Measurements from ENCODE around the gene IRS1. TPM values are rescaled to one million over a fixed set of nuclear protein-coding genes. Genes with fewer than 3 reads are reported as not detected.
A peak's percentile ranks its signal among the peaks of the same experiment; 100 is the strongest.

Gene IRS1
- total RNA-seq, 6 experiments from 2014 or later: 9.0 to 24.4 (median 15.8) TPM

- ATAC-seq (no peak), DNase-seq (no peak)
- TF ChIP-seq, protein P1, sequence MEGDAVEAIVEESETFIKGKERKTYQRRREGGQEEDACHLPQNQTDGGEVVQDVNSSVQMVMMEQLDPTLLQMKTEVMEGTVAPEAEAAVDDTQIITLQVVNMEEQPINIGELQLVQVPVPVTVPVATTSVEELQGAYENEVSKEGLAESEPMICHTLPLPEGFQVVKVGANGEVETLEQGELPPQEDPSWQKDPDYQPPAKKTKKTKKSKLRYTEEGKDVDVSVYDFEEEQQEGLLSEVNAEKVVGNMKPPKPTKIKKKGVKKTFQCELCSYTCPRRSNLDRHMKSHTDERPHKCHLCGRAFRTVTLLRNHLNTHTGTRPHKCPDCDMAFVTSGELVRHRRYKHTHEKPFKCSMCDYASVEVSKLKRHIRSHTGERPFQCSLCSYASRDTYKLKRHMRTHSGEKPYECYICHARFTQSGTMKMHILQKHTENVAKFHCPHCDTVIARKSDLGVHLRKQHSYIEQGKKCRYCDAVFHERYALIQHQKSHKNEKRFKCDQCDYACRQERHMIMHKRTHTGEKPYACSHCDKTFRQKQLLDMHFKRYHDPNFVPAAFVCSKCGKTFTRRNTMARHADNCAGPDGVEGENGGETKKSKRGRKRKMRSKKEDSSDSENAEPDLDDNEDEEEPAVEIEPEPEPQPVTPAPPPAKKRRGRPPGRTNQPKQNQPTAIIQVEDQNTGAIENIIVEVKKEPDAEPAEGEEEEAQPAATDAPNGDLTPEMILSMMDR (IDR thresholded peaks at IDR 0.05): no peak
- no peak for TF ChIP-seq POLR2A (IDR thresholded peaks at IDR 0.05)
- H3K27me3 ChIP-seq: no peaks in the 10 kb centered on the region
- peaks cover 0 to 5% (median 0%) of the 10 kb centered on the region in 4 donors for H3K4me1 ChIP-seq
- 49% methylated on average over 2 of the region's 2 CpGs for WGBS (ENCODE audit: insufficient coverage, low coverage, low lambda C conversion rate, missing lambda C conversion rate)
- H3K4me3 ChIP-seq: no peak overlapping the region
- no peaks in the 10 kb centered on the region for H3K9me3 ChIP-seq
- H3K27ac ChIP-seq: no peak overlapping the region
- intact Hi-C loops (cut with DNase I): no loop called here
- no peaks in the 10 kb centered on the region for H3K36me3 ChIP-seq
Observed at GRCh38 chr2:226691255-226691654, 108.4 kb downstream of the IRS1 start.

- no peaks in the 10 kb centered on the region for H3K27me3 ChIP-seq
- ATAC-seq (peak in 1 of 4 donors; percentile 12), DNase-seq (no peak)
- TF ChIP-seq POLR2A (IDR thresholded peaks at IDR 0.05): no peak
- TF ChIP-seq, protein P1 (IDR thresholded peaks at IDR 0.05): no peak
- no peak overlapping the region for H3K4me3 ChIP-seq
- 35% methylated on average over 4 of the region's 4 CpGs for WGBS (ENCODE audit: insufficient coverage, low coverage, low lambda C conversion rate, missing lambda C conversion rate)
- peaks cover 0 to 5% (median 0%) of the 10 kb centered on the region in 4 donors for H3K4me1 ChIP-seq
- intact Hi-C loops (cut with DNase I): no loop called here
- H3K36me3 ChIP-seq: no peaks in the 10 kb centered on the region
- H3K27ac ChIP-seq: no peak overlapping the region
- H3K9me3 ChIP-seq: no peaks in the 10 kb centered on the region
Observed at GRCh38 chr2:226690461-226691024, 109.1 kb downstream of the IRS1 start.

DNA sequence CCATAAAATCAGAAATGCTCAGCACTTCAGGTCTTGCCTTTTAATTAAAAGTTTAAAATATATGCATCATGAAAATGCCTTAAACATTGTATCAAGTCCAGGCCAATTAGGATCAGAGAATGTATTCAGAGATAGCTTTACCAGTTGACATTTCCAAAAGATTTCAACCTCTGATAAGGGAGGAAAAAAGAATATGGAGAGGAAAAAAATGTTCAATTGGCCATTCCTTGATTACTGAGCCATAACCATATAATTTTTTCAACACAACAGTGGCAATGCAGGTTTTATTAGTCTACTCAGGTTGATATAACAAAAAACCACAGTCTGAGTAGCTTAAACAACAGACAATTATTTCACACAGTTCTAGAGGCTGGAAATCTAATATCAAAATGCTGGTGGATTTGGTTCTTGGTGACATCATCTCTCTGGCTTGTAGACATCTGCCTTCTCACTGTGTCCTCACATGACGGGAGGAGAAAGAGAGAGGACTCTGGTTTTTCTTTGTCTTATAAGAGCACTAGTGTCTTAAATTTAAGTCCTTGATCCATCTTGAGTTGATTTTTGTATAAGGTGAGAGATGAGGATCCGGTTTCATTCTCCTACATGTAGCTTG, 111.9 kb downstream of the IRS1 start:
- H3K36me3 ChIP-seq: no peaks in the 10 kb centered on the region
- H3K4me1 ChIP-seq: peaks cover 0 to 5% (median 0%) of the 10 kb centered on the region in 4 donors
- H3K27ac ChIP-seq: no peak overlapping the region
- no peak for TF ChIP-seq POLR2A (IDR thresholded peaks at IDR 0.05)
- TF ChIP-seq, protein P1 (IDR thresholded peaks at IDR 0.05): no peak
- H3K4me3 ChIP-seq: no peak overlapping the region
- 79% methylated on average over 2 of the region's 2 CpGs for WGBS (ENCODE audit: insufficient coverage, low coverage, low lambda C conversion rate, missing lambda C conversion rate)
- no peaks in the 10 kb centered on the region for H3K27me3 ChIP-seq
- no peak for DNase-seq
- H3K9me3 ChIP-seq: no peaks in the 10 kb centered on the region
- no peak for ATAC-seq
- intact Hi-C loops (cut with DNase I): no loop called here

DNA sequence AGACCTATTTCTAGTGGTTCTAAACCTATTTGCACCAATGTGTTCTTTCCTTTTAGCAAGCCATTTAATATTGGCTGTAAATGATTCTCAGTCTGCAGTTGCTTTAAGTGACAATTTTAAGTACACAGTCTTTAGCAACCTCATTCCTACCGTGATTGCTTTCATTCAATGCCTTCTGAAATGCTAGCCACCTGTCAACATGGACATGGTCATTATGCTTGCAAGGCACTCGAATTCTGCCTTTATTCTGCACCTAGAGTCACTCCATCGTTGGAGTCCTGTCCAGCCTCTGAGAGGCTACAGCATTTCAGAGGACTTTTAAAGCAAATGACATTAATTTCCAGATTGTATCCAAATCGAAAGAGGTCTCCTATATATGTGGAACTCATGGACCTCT, 115.1 kb downstream of the IRS1 start:
- intact Hi-C loops (cut with DNase I): no loop called here
- Histone ChIP-seq H3K4me1 (no peaks in the 10 kb centered on the region), H3K9me3 (no peaks in the 10 kb centered on the region), H3K27me3 (no peaks in the 10 kb centered on the region), H3K27ac (no peak overlapping the region), H3K36me3 (no peaks in the 10 kb centered on the region), H3K4me3 (no peak overlapping the region)
- DNase-seq: no peak
- WGBS (ENCODE audit: insufficient coverage, low coverage, low lambda C conversion rate, missing lambda C conversion rate): 55% methylated on average over 4 of the region's 4 CpGs
- TF ChIP-seq, protein P1 (IDR thresholded peaks at IDR 0.05): no peak
- ATAC-seq: no peak
